G401 (cell line): Measurements from ENCODE around the gene RNF166. TPM values are rescaled to one million over a fixed set of nuclear protein-coding genes. Genes with fewer than 3 reads are reported as not detected.

Experiments used
- DNase-seq: peaks from one replicate; pipeline ENCODE4 v3.0.0-alpha.2; 2015; ENCODE audit warnings: low spot score
- in situ Hi-C: cut with HindIII; loops from 2 replicates; pipeline ENCODE4 v1.10.0; 2016; ENCODE audit warnings: low sequenced_read_pairs, mixed read lengths
- total RNA-seq: library from RNA; depleted of rRNA; stranded (reverse); fragments of >200 nt; shearing (Covaris generic); gene quantifications from 2 replicates; pipeline ENCODE4 v1.2.3, GENCODE V29; 2014; rRNA removed

The RNF166 gene
- total RNA-seq, result 22.3 and 31.3 TPM in 2 replicates

GRCh38 chr16:88706229-88706964 is at the start of gene RNF166, which contains the start of gene CTU2:
RNF166 (minus strand) TSS chr16:88706408; CDS start chr16:88706325, 83 bp downstream.
CTU2 (plus strand) TSS chr16:88706503; CDS start chr16:88706531, 28 bp downstream.
- in situ Hi-C loops, result no loop called here
- peak; percentile 80 for DNase-seq

GRCh38 chr16:88754912-88755744 is 48.9 kb upstream of the RNF166 start:
- in situ Hi-C loops, result loop anchor here (5.0 to 10.0 kb wide), 2 partner anchors 32 to 80 kb away; partner anchors contain the start of gene PIEZO1
- DNase-seq, result no peak

GRCh38 chr16:88754109-88754911 is 48.1 kb upstream of the RNF166 start:
- in situ Hi-C loops, result loop anchor here (5.0 to 10.0 kb wide), 2 partner anchors 33 to 80 kb away; partner anchors contain the start of gene PIEZO1

GRCh38 chr16:88753602-88754001 is 47.4 kb upstream of the RNF166 start:
- in situ Hi-C loops, result loop anchor here (5.0 to 10.0 kb wide), 2 partner anchors 34 to 79 kb away; partner anchors contain the start of gene PIEZO1
- DNase-seq, result no peak

More at GRCh38 chr16:88754109-88754911, 48.1 kb upstream of the RNF166 start:
- no peak for DNase-seq

GRCh38 chr16:88753191-88753590 is 47.0 kb upstream of the RNF166 start:
- DNase-seq, result no peak
- in situ Hi-C loops, result loop anchor here (5.0 to 10.0 kb wide), 2 partner anchors 34 to 78 kb away; partner anchors contain the start of gene PIEZO1

- DNase-seq, result no peak
- in situ Hi-C loops, result loop anchor here (5.0 to 10.0 kb wide), 2 partner anchors 35 to 78 kb away; partner anchors contain the start of gene PIEZO1
Observed at GRCh38 chr16:88752386-88753002, 46.3 kb upstream of the RNF166 start.

GRCh38 chr16:88750854-88751253 is 44.6 kb upstream of the RNF166 start:
- in situ Hi-C loops, result loop anchor here (5.0 to 10.0 kb wide), 2 partner anchors 36 to 76 kb away; partner anchors contain the start of gene PIEZO1
- DNase-seq, result peak; percentile 50

- in situ Hi-C loops, result no loop called here
Observed at GRCh38 chr16:88749358-88749757, 43.1 kb upstream of the RNF166 start.

GRCh38 chr16:88748364-88748763 is 42.2 kb upstream of the RNF166 start:
- in situ Hi-C loops, result no loop called here
- no peak for DNase-seq

More at GRCh38 chr16:88749358-88749757, 43.1 kb upstream of the RNF166 start:
- no peak for DNase-seq

GRCh38 chr16:88747588-88748301 is 41.5 kb upstream of the RNF166 start:
- in situ Hi-C loops, result no loop called here

GRCh38 chr16:88746506-88746905 is 40.3 kb upstream of the RNF166 start:
- in situ Hi-C loops, result no loop called here
- no peak for DNase-seq

More at GRCh38 chr16:88747588-88748301, 41.5 kb upstream of the RNF166 start:
- DNase-seq, result no peak

GRCh38 chr16:88744577-88745521 is 38.6 kb upstream of the RNF166 start:
- no peak for DNase-seq
- in situ Hi-C loops, result no loop called here

- peak; percentile 75 for DNase-seq
- in situ Hi-C loops, result no loop called here
Observed at GRCh38 chr16:88743693-88744576, 37.7 kb upstream of the RNF166 start.

- DNase-seq, result no peak
- in situ Hi-C loops, result no loop called here
Observed at GRCh38 chr16:88742896-88743605, 36.8 kb upstream of the RNF166 start.

- DNase-seq, result no peak
- in situ Hi-C loops, result no loop called here
Observed at GRCh38 chr16:88741368-88741767, 35.2 kb upstream of the RNF166 start.
